ENCODE results near the gene CCNJL.

Gene CCNJL

DNA sequence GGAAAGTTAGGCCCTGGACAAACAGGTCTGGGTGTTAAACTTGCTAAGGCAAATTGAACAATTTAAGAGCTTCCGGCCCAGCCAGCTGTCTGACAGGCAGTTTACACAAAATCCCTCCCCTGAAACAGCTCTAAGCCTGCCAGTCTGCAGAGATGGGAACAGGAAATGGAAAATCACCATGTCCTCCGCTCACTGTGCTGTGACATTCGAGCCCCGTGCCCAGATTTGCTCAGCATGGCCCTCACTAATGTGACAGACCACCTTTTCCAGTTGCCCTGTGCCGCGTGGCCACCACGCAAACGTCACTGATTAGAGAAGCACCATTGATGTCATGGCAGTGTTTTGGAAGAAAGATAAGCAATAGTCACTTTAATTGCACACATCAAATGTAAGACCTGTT, 41.0 kb downstream of the CCNJL start:
- H3K9me3 ChIP-seq (ENCODE audit: severe bottlenecking), result no peaks in the 10 kb centered on the region
- DNase-seq, result peak; percentile 59
- TF ChIP-seq, protein P1, sequence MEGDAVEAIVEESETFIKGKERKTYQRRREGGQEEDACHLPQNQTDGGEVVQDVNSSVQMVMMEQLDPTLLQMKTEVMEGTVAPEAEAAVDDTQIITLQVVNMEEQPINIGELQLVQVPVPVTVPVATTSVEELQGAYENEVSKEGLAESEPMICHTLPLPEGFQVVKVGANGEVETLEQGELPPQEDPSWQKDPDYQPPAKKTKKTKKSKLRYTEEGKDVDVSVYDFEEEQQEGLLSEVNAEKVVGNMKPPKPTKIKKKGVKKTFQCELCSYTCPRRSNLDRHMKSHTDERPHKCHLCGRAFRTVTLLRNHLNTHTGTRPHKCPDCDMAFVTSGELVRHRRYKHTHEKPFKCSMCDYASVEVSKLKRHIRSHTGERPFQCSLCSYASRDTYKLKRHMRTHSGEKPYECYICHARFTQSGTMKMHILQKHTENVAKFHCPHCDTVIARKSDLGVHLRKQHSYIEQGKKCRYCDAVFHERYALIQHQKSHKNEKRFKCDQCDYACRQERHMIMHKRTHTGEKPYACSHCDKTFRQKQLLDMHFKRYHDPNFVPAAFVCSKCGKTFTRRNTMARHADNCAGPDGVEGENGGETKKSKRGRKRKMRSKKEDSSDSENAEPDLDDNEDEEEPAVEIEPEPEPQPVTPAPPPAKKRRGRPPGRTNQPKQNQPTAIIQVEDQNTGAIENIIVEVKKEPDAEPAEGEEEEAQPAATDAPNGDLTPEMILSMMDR (IDR thresholded peaks at IDR 0.05; ENCODE audit: low read depth, low read length), result no peak
- peak overlapping the region; percentile 41 for H3K27ac ChIP-seq
- H3K36me3 ChIP-seq, result peaks cover 2% of the 10 kb centered on the region
- H3K4me3 ChIP-seq (ENCODE audit: low read depth, low read length), result no peak overlapping the region
- H3K27me3 ChIP-seq (ENCODE audit: insufficient read depth, low read depth, severe bottlenecking), result no peaks in the 10 kb centered on the region

DNA sequence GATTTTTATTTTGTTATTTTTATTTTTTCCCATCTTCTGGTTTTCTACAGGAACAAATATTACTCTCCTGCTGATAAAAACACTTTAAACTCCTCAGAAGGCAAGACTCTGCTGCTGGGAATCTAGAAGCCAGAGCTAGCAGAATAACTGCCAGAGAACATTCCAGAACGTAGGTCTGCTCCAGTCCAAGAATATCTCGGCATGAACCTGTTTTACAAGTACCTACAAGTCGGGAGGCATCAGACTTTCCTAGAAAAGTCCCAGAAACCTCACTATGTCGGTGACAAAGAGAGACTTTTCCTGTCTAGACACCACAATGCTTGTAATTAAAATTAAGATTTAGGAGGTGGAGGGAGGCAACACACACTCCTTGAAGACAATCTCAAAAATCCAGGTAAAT, 41.7 kb downstream of the CCNJL start:
- TF ChIP-seq, protein P1 (IDR thresholded peaks at IDR 0.05; ENCODE audit: low read depth, low read length), result no peak
- Histone ChIP-seq H3K27me3 (ENCODE audit: insufficient read depth, low read depth, severe bottlenecking) (no peaks in the 10 kb centered on the region), H3K36me3 (peaks cover 2% of the 10 kb centered on the region; the same call in 1 of the 2 replicates), H3K9me3 (ENCODE audit: severe bottlenecking) (no peaks in the 10 kb centered on the region), H3K4me3 (ENCODE audit: low read depth, low read length) (no peak overlapping the region), H3K27ac (peak overlapping the region; percentile 21)
- DNase-seq, result no peak

DNA sequence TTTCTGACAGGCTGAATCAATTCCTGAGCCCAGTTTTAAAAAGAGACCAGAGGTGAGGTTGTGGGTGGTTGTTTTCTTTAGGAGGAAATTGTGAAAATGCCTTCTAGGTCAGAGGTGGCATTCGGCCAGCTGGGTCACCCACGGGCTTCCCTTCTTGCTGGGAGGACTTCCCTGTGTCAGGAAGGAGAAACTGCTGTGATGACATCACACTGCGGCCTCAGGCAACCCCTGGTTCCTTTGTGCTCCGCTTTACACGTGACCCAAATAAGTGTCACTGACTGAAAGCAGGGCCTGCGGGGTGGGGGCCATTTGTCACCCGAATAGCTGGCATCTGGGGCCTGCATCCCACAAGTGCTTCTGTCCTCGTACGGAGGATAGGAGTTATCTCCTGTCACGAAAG, 43.3 kb downstream of the CCNJL start:
- no peak overlapping the region for H3K27ac ChIP-seq
- no peak for DNase-seq
- H3K36me3 ChIP-seq, result peaks cover 2% of the 10 kb centered on the region; the same call in 1 of the 2 replicates
- no peak overlapping the region for H3K4me3 ChIP-seq (ENCODE audit: low read depth, low read length)
- TF ChIP-seq, protein P1 (IDR thresholded peaks at IDR 0.05; ENCODE audit: low read depth, low read length), result no peak
- H3K27me3 ChIP-seq (ENCODE audit: insufficient read depth, low read depth, severe bottlenecking), result no peaks in the 10 kb centered on the region
- no peaks in the 10 kb centered on the region for H3K9me3 ChIP-seq (ENCODE audit: severe bottlenecking)

DNA sequence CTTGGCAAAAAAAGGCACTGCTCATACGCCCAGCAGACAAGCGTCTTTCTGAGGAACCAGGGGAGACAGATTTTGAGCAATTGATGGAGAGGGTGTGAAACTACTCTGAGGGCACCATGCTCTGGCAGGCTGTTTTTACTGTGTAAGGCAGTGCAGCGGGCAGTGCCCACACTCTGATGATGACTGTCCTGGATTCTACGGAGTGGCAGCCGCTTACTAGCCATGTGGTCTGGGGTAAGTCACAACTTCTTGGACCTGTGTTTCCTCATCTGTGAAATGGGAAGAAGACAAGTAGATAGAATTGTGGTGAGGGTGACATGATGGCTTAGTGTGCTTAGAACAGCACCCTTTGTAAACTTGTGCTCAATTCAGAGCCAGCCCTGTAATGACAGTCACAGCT, 44.2 kb downstream of the CCNJL start:
- Histone ChIP-seq H3K36me3 (peaks cover 2% of the 10 kb centered on the region; the same call in 1 of the 2 replicates), H3K9me3 (ENCODE audit: severe bottlenecking) (no peaks in the 10 kb centered on the region), H3K27ac (no peak overlapping the region), H3K27me3 (ENCODE audit: insufficient read depth, low read depth, severe bottlenecking) (peaks cover 3% of the 10 kb centered on the region), H3K4me3 (ENCODE audit: low read depth, low read length) (no peak overlapping the region)
- no peak for DNase-seq
- TF ChIP-seq, protein P1 (IDR thresholded peaks at IDR 0.05; ENCODE audit: low read depth, low read length), result no peak

DNA sequence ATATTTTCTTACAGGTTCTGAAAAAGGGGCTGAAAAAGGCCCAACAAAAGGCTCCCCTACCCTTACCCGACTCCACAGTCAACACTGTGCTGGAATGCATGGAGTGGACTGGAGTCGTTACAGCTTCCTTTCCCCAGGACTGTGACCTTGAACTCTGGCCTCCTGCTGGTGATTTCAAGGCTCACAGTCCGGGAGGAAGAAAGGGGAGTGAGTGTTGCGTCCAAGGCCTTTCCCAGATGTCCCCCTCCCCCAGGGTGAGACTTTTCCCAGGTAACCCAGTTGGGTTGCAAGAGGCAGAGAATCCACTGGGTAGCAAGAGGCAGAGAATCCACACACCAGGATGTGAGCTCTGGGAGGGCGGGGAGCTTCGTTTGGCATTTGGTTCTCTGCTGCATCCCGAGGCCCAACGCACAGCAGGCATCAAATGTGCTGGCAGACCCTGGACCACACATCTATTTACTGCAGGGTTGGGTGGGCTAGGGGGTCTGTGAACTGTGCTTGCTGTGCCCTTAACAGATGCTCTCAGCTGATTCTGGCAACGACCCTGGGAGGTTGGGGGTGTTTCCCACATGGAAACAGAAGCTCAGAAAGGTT, 45.5 kb downstream of the CCNJL start:
- H3K27ac ChIP-seq, result no peak overlapping the region
- peaks cover 2% of the 10 kb centered on the region; the same call in 1 of the 2 replicates for H3K36me3 ChIP-seq
- TF ChIP-seq, protein P1 (IDR thresholded peaks at IDR 0.05; ENCODE audit: low read depth, low read length), result no peak
- H3K9me3 ChIP-seq (ENCODE audit: severe bottlenecking), result no peaks in the 10 kb centered on the region
- DNase-seq, result no peak
- peaks cover 3% of the 10 kb centered on the region for H3K27me3 ChIP-seq (ENCODE audit: insufficient read depth, low read depth, severe bottlenecking)
- no peak overlapping the region for H3K4me3 ChIP-seq (ENCODE audit: low read depth, low read length)

DNA sequence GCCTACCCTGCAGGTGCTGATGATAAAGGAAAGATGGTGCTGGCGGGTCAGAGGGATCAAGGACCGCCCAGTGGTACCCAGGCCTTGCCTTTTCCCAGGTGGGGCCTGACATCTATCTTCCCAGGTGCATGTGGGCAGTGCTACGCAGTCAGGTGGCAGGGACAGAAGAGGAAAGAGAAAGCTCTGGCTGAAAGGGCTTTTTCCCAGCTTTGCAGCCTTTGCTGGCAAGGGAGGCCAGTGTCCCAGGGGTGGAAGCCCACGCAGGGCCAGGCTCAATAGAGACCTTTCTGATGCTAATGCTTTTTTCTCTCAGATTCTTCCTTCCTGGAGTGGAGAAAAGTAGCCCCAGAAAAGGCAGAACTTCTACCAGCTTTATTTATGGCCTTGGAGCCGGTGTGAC, 46.3 kb downstream of the CCNJL start:
- H3K36me3 ChIP-seq, result peaks cover 2% of the 10 kb centered on the region; the same call in 1 of the 2 replicates
- H3K4me3 ChIP-seq (ENCODE audit: low read depth, low read length), result no peak overlapping the region
- H3K27ac ChIP-seq, result no peak overlapping the region
- DNase-seq, result no peak
- H3K27me3 ChIP-seq (ENCODE audit: insufficient read depth, low read depth, severe bottlenecking), result peaks cover 3% of the 10 kb centered on the region
- no peaks in the 10 kb centered on the region for H3K9me3 ChIP-seq (ENCODE audit: severe bottlenecking)
- TF ChIP-seq, protein P1 (IDR thresholded peaks at IDR 0.05; ENCODE audit: low read depth, low read length), result no peak
